BLaER1 (cell line): ENCODE data around the gene RAD51.
"Not testable (repeated sequence)": the region's sequence is repeated elsewhere in the genome, so short reads cannot be mapped to it uniquely, and the experiment has no call there.

Source experiments
- H3K27ac ChIP-seq: shearing (Covaris generic); formaldehyde crosslinking; 2 replicates; pipeline ENCODE4 v1.8.1; 2022
- H3K27me3 ChIP-seq: shearing (Covaris generic); formaldehyde crosslinking; 2 replicates; pipeline ENCODE4 v1.8.1; 2022
- H3K36me3 ChIP-seq: shearing (Covaris generic); formaldehyde crosslinking; 2 replicates; pipeline ENCODE4 v1.8.1; 2022
- H3K4me1 ChIP-seq: shearing (Covaris generic); formaldehyde crosslinking; 2 replicates; pipeline ENCODE4 v1.8.1; 2022
- H3K4me2 ChIP-seq: shearing (Covaris generic); formaldehyde crosslinking; 2 replicates; pipeline ENCODE4 v1.8.1; 2022
- H3K4me3 ChIP-seq: shearing (Covaris generic); formaldehyde crosslinking; 2 replicates; pipeline ENCODE4 v1.8.1; 2022
- H3K9ac ChIP-seq: shearing (Covaris generic); formaldehyde crosslinking; 2 replicates; pipeline ENCODE4 v1.8.1; 2022
- H3K9me3 ChIP-seq: shearing (Covaris generic); formaldehyde crosslinking; 2 replicates; pipeline ENCODE4 v1.8.1; 2022
- H4K20me1 ChIP-seq: shearing (Covaris generic); formaldehyde crosslinking; 2 replicates; pipeline ENCODE4 v1.8.1; 2022
- Cebpa-rat ChIP-seq: shearing (Covaris generic); IDR thresholded peaks from 2 replicates; pipeline ENCODE4 v1.8.1; 2022

Gene RAD51

DNA sequence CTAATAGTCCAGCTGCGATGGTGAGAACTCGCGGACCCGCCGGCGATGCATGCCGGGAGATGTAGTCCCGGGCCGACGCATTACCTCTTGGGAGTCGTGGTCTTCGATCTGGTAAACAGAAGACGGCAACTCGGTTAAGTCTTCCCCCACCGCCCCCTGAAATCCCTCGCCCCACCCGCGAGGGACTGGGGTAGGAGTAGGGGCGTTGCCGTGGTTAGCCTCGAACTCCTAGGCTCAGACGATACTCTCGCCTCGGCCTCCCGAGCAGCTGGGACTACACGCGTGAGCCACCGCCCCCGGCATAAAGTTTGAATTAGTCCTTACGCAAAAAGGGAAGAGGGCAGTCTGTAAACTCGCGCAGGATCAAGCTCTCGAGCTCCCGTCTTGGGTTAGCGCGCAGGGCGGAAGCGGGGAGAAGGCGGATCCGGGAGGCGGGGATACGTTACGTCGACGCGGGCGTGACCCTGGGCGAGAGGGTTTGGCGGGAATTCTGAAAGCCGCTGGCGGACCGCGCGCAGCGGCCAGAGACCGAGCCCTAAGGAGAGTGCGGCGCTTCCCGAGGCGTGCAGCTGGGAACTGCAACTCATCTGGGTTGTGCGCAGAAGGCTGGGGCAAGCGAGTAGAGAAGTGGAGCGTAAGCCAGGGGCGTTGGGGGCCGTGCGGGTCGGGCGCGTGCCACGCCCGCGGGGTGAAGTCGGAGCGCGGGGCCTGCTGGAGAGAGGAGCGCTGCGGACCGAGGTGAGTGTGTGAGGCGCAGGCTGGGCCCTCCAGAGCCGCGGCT, at the start of gene RAD51:
TSS of gene RAD51 (plus strand) at position 487 of the 781 bp plus-strand sequence. CDS start 3,585 bp downstream, outside the sequence.
- TF ChIP-seq Cebpa-rat = no peak
- Histone ChIP-seq H3K9ac (peak within 1 kb of the TSS; percentile 87), H4K20me1 (no peaks in the 10 kb centered on the region), H3K36me3 (peaks cover 33% of the 10 kb centered on the region), H3K4me2 (peak within 1 kb of the TSS; percentile 89), H3K27me3 (no peaks in the 10 kb centered on the region), H3K9me3 (no peaks in the 10 kb centered on the region), H3K4me1 (peaks cover 29% of the 10 kb centered on the region), H3K4me3 (peak within 1 kb of the TSS; percentile 88), H3K27ac (peak within 1 kb of the TSS; percentile 87)

- Histone ChIP-seq H3K4me3 (no peak overlapping the region), H3K27ac (no peak overlapping the region), H3K27me3 (no peaks in the 10 kb centered on the region), H3K36me3 (peaks cover 91% of the 10 kb centered on the region), H3K4me1 (no peaks in the 10 kb centered on the region), H3K9ac (no peak overlapping the region), H3K9me3 (no peaks in the 10 kb centered on the region), H4K20me1 (no peaks in the 10 kb centered on the region), H3K4me2 (no peak overlapping the region)
- no peak for TF ChIP-seq Cebpa-rat
Observed at GRCh38 chr15:40647523-40647922, 47.5 kb upstream of the RAD51 start.

DNA sequence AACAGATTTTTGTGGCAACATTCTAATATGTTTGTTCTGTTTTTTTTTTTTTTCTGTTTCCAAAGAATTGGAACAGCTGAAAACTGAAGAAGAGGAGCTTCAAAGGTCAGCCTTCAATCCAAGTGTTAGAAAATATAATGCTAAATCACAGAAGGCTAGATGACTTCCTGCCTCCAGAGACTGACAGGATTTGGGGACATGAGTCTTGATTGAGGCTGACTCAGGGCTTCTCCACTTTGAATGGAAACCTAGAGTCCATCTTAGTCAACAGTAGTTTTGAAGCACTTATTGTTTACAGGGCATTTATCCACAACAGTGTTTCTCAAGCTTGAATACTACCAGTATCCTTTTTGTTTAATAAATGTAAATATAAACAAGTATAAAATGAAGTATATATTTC, 44.5 kb upstream of the RAD51 start:
- H3K36me3 ChIP-seq = peaks cover 94% of the 10 kb centered on the region
- H3K4me1 ChIP-seq = no peaks in the 10 kb centered on the region
- H3K4me2 ChIP-seq = no peak overlapping the region
- no peak overlapping the region for H3K4me3 ChIP-seq
- no peak overlapping the region for H3K9ac ChIP-seq
- no peaks in the 10 kb centered on the region for H3K27me3 ChIP-seq
- H4K20me1 ChIP-seq = no peaks in the 10 kb centered on the region
- H3K9me3 ChIP-seq = no peaks in the 10 kb centered on the region
- TF ChIP-seq Cebpa-rat = no peak
- H3K27ac ChIP-seq = no peak overlapping the region

- Histone ChIP-seq H3K4me3 (no peak overlapping the region), H3K9me3 (no peaks in the 10 kb centered on the region), H3K4me1 (no peaks in the 10 kb centered on the region), H3K27ac (no peak overlapping the region), H3K27me3 (no peaks in the 10 kb centered on the region), H4K20me1 (no peaks in the 10 kb centered on the region), H3K4me2 (no peak overlapping the region), H3K9ac (no peak overlapping the region), H3K36me3 (peaks cover 88% of the 10 kb centered on the region)
- no peak for TF ChIP-seq Cebpa-rat
Observed at GRCh38 chr15:40660686-40661085, 34.3 kb upstream of the RAD51 start.

GRCh38 chr15:40664909-40665308, 30.1 kb upstream of the RAD51 start:
- Histone ChIP-seq H3K9ac (no peak overlapping the region), H3K9me3 (peaks cover under 1% of the 10 kb centered on the region; the same call in 1 of the 2 replicates), H3K27ac (no peak overlapping the region), H3K4me3 (no peak overlapping the region), H3K4me1 (no peaks in the 10 kb centered on the region), H3K4me2 (no peak overlapping the region), H3K36me3 (peaks cover 63% of the 10 kb centered on the region), H3K27me3 (no peaks in the 10 kb centered on the region), H4K20me1 (no peaks in the 10 kb centered on the region)
- no peak for TF ChIP-seq Cebpa-rat

GRCh38 chr15:40676290-40676689, 18.7 kb upstream of the RAD51 start:
- not testable (repeated sequence) for H3K27me3 ChIP-seq, H3K4me3 ChIP-seq, H3K36me3 ChIP-seq, H3K27ac ChIP-seq, H3K9ac ChIP-seq, H3K4me2 ChIP-seq, H4K20me1 ChIP-seq, H3K9me3 ChIP-seq
- peaks cover 13% of the 10 kb centered on the region for H3K4me1 ChIP-seq

DNA sequence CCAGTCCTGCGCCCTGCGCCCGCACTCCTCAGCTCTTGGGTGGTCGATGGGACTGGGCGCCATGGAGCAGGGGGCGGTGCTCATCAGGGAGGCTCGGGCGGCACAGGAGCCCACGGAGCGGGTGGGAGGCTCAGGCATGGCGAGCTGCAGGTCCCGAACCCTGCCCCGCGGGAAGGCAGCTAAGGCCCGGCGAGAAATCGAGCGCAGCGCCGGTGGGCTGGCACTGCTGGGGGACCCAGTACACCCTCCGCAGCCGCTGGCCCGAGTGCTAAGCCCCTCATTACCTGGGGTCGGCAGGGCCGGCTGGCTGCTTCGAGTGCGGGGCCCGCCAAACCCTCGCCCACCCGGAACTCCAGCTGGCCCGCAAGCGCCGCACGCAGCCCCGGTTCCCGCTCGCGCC, 18.1 kb upstream of the RAD51 start:
- not testable (repeated sequence) for H3K4me3 ChIP-seq, H4K20me1 ChIP-seq, H3K9me3 ChIP-seq, H3K36me3 ChIP-seq, H3K4me2 ChIP-seq, H3K9ac ChIP-seq, H3K27ac ChIP-seq, H3K27me3 ChIP-seq
- peaks cover 13% of the 10 kb centered on the region for H3K4me1 ChIP-seq

- peaks cover 13% of the 10 kb centered on the region for H3K4me1 ChIP-seq
- no peak overlapping the region for H3K27ac ChIP-seq
- H3K4me2 ChIP-seq = no peak overlapping the region
- no peak overlapping the region for H3K9ac ChIP-seq
- no peak for TF ChIP-seq Cebpa-rat
- H3K36me3 ChIP-seq = peaks cover 6% of the 10 kb centered on the region; the same call in 1 of the 2 replicates
- no peaks in the 10 kb centered on the region for H3K9me3 ChIP-seq
- no peak overlapping the region for H3K4me3 ChIP-seq
- no peaks in the 10 kb centered on the region for H3K27me3 ChIP-seq
- no peaks in the 10 kb centered on the region for H4K20me1 ChIP-seq
Observed at GRCh38 chr15:40680151-40680550, 14.8 kb upstream of the RAD51 start.

DNA sequence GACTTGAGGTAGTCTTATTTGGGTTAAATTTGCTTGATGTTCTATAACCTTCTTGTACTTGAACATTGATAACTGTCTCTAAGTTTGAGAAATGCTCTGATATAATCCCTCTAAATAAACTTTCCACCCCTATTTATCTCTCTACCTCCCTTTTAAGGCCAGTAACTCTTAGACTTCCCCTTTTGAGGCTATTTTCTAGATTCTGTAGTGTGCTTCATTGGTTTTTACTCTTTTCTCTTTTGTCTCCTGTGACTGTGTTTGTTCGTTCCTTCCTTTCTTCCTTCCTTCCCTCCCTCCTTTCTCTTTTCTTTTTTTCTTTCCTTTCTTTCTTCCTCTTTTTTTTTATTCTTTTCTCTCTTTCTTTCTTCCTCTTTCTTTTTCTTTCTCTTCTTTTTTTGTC, 14.0 kb upstream of the RAD51 start:
- not testable (repeated sequence) for H3K4me3 ChIP-seq, H3K27me3 ChIP-seq, H3K9me3 ChIP-seq, H4K20me1 ChIP-seq, H3K9ac ChIP-seq
- Histone ChIP-seq H3K36me3 (peaks cover 13% of the 10 kb centered on the region; the same call in 1 of the 2 replicates), H3K4me1 (peaks cover 13% of the 10 kb centered on the region), H3K27ac (0 out of 2 replicates have a peak overlapping the region, but pooled peaks have one; percentile 41), H3K4me2 (peak overlapping the region; percentile 42; the same call in 1 of the 2 replicates)

- Histone ChIP-seq H3K4me3 (no peak overlapping the region), H3K9me3 (no peaks in the 10 kb centered on the region), H3K27ac (no peak overlapping the region), H4K20me1 (no peaks in the 10 kb centered on the region), H3K36me3 (peaks cover 13% of the 10 kb centered on the region; the same call in 1 of the 2 replicates), H3K9ac (no peak overlapping the region), H3K4me2 (no peak overlapping the region), H3K27me3 (no peaks in the 10 kb centered on the region), H3K4me1 (peaks cover 13% of the 10 kb centered on the region)
- TF ChIP-seq Cebpa-rat = no peak
Observed at GRCh38 chr15:40684381-40684780, 10.6 kb upstream of the RAD51 start.
